Measurements from ENCODE around the gene CCDC183.

GRCh38 chr9:136825295-136826187 is 29.4 kb downstream of the CCDC183 start:
- TF ChIP-seq, protein P1, sequence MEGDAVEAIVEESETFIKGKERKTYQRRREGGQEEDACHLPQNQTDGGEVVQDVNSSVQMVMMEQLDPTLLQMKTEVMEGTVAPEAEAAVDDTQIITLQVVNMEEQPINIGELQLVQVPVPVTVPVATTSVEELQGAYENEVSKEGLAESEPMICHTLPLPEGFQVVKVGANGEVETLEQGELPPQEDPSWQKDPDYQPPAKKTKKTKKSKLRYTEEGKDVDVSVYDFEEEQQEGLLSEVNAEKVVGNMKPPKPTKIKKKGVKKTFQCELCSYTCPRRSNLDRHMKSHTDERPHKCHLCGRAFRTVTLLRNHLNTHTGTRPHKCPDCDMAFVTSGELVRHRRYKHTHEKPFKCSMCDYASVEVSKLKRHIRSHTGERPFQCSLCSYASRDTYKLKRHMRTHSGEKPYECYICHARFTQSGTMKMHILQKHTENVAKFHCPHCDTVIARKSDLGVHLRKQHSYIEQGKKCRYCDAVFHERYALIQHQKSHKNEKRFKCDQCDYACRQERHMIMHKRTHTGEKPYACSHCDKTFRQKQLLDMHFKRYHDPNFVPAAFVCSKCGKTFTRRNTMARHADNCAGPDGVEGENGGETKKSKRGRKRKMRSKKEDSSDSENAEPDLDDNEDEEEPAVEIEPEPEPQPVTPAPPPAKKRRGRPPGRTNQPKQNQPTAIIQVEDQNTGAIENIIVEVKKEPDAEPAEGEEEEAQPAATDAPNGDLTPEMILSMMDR (IDR thresholded peaks at IDR 0.05; ENCODE audit: low read depth, low read length, missing input control) = no peak
- TF ChIP-seq TAF1 (conservative IDR thresholded peaks at IDR 0.05) (no peak), YY1 (IDR thresholded peaks at IDR 0.05) (no peak), RAD21 (IDR thresholded peaks at IDR 0.05) (no peak), RXRA (IDR thresholded peaks at IDR 0.05) (no peak), SP1 (IDR thresholded peaks at IDR 0.05) (no peak), MAX (IDR thresholded peaks at IDR 0.05) (no peak), FOXA1 (IDR thresholded peaks at IDR 0.05) (no peak), HNF4G (IDR thresholded peaks at IDR 0.05) (no peak)
- TF ChIP-seq, protein P2, sequence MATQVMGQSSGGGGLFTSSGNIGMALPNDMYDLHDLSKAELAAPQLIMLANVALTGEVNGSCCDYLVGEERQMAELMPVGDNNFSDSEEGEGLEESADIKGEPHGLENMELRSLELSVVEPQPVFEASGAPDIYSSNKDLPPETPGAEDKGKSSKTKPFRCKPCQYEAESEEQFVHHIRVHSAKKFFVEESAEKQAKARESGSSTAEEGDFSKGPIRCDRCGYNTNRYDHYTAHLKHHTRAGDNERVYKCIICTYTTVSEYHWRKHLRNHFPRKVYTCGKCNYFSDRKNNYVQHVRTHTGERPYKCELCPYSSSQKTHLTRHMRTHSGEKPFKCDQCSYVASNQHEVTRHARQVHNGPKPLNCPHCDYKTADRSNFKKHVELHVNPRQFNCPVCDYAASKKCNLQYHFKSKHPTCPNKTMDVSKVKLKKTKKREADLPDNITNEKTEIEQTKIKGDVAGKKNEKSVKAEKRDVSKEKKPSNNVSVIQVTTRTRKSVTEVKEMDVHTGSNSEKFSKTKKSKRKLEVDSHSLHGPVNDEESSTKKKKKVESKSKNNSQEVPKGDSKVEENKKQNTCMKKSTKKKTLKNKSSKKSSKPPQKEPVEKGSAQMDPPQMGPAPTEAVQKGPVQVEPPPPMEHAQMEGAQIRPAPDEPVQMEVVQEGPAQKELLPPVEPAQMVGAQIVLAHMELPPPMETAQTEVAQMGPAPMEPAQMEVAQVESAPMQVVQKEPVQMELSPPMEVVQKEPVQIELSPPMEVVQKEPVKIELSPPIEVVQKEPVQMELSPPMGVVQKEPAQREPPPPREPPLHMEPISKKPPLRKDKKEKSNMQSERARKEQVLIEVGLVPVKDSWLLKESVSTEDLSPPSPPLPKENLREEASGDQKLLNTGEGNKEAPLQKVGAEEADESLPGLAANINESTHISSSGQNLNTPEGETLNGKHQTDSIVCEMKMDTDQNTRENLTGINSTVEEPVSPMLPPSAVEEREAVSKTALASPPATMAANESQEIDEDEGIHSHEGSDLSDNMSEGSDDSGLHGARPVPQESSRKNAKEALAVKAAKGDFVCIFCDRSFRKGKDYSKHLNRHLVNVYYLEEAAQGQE (IDR thresholded peaks at IDR 0.05) = no peak
